Karpas-422 (cell line): ENCODE results near the gene ARL4A. TPM values are rescaled to one million over a fixed set of nuclear protein-coding genes. Genes with fewer than 3 reads are reported as not detected.
A peak's percentile ranks its signal among the peaks of the same experiment; 100 is the strongest.

ENCODE experiments used
- DNase-seq: peaks from one replicate; pipeline ENCODE4 v3.0.0-alpha.2; 2015
- H2AFZ ChIP-seq: fragments of 200-600 bp; sonication (generic); 2 replicates; pipeline ENCODE4 v1.6.1; 2014; ENCODE audit warnings: antibody characterized with exemption, low read length, mixed read lengths
- H3K27ac ChIP-seq: fragments of 200-600 bp; sonication (generic); 2 replicates; pipeline ENCODE4 v1.5.1; 2014; ENCODE audit warnings: mild to moderate bottlenecking, low read length, moderate library complexity
- H3K27me3 ChIP-seq: fragments of 200-600 bp; sonication (generic); 2 replicates; pipeline ENCODE4 v1.6.1; 2014; ENCODE audit warnings: low read length, mixed read lengths
- H3K36me3 ChIP-seq: fragments of 200-600 bp; sonication (generic); 2 replicates; pipeline ENCODE4 v1.6.1; 2014; ENCODE audit warnings: low read length, mixed read lengths; ENCODE audit not compliant: insufficient read depth
- H3K4me1 ChIP-seq: fragments of 200-600 bp; sonication (generic); 2 replicates; pipeline ENCODE4 v1.6.1; 2014; ENCODE audit warnings: mild to moderate bottlenecking, low read length, mixed read lengths
- H3K4me2 ChIP-seq: fragments of 200-600 bp; sonication (generic); 2 replicates; pipeline ENCODE4 v1.6.1; 2014; ENCODE audit warnings: low read length, low read depth, mild to moderate bottlenecking; ENCODE audit not compliant: poor library complexity, severe bottlenecking
- H3K4me3 ChIP-seq: fragments of 200-600 bp; sonication (generic); 2 replicates; pipeline ENCODE4 v1.5.1; 2014; ENCODE audit warnings: mild to moderate bottlenecking, antibody characterized with exemption, low read length, mixed read lengths
- H3K79me2 ChIP-seq: fragments of 200-600 bp; sonication (generic); 2 replicates; pipeline ENCODE4 v1.6.1; 2014; ENCODE audit warnings: mild to moderate bottlenecking, low read length, mixed read lengths
- H3K9ac ChIP-seq: fragments of 200-600 bp; sonication (generic); 2 replicates; pipeline ENCODE4 v1.6.0; 2014; ENCODE audit warnings: low read length
- H3K9me2 ChIP-seq: fragments of 200-600 bp; sonication (generic), shearing (Covaris generic); replicated peaks from 2 replicates; pipeline ENCODE4 v1.6.0; 2014; ENCODE audit warnings: mild to moderate bottlenecking, low read length, moderate library complexity; ENCODE audit not compliant: insufficient read depth
- H3K9me3 ChIP-seq: fragments of 300-700, 200-600 bp; sonication (generic); 2 replicates; pipeline ENCODE4 v1.6.1; 2014; ENCODE audit warnings: low read length, mixed read lengths
- H4K20me1 ChIP-seq: fragments of 200-600 bp; sonication (generic); 2 replicates; pipeline ENCODE4 v1.6.1; 2014; ENCODE audit warnings: mild to moderate bottlenecking, antibody characterized with exemption, low read length, low read depth; ENCODE audit not compliant: insufficient read depth
- total RNA-seq: library from RNA; depleted of rRNA; stranded (reverse); fragments of >200 nt; shearing (Covaris generic); gene quantifications from 2 replicates; pipeline ENCODE4 v1.2.3, GENCODE V29; 2014; ENCODE audit warnings: low replicate concordance; rRNA removed

ARL4A gene, protein sequence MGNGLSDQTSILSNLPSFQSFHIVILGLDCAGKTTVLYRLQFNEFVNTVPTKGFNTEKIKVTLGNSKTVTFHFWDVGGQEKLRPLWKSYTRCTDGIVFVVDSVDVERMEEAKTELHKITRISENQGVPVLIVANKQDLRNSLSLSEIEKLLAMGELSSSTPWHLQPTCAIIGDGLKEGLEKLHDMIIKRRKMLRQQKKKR
- not detected in 2 replicates for total RNA-seq

DNA sequence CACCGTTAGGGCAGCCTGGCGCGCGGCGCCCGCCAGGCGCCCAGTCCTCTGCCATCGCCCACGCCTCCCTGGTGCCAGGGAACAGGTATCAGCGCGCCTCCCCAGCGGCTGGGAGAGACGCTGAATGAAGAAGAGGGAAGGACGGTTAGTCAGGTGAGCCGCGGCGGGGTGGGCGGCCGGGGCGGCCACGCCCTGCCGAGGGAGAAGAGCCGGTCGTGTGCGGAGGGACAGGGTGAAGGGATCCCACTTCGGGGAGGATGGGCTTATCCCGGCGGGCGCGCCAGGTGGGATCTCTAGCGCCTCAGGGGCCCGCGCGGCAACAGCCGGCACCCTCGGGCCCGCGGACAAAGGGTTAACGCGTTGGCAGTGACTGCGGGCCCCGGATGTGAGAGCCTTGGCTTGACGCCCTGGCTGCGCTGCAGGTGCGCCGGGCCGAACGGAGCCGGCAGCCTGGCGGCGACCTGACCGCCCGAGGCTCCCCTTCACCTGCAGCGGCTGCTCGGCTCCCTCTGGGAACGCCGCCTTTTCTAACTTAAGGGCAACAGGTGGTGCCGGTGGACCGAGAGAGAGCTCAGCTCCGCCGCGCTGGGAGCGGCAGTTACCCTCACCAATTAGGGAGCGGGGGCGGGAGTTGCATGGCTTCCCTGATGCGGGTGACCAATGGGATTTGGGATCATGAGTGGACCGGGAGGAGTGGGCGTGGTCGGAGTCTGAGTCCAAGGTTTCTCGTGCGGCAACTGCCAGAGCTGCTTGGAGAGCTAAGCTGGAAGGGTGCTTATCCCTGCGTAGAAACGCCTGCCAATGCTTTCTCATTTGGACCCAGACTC lies at the start of gene ARL4A:
TSS of gene ARL4A (plus strand) at position 743 of the 827 bp plus-strand sequence. CDS start 622 bp downstream, outside the sequence.
- H3K4me2 ChIP-seq: no peak within 1 kb of the TSS
- no peak within 1 kb of the TSS for H2AFZ ChIP-seq
- no peak within 1 kb of the TSS for H3K27ac ChIP-seq
- no peak within 1 kb of the TSS for H3K4me3 ChIP-seq
- no peaks in the 10 kb centered on the region for H3K9me2 ChIP-seq
- no peaks in the 10 kb centered on the region for H4K20me1 ChIP-seq
- no peak for DNase-seq
- no peaks in the 10 kb centered on the region for H3K36me3 ChIP-seq
- H3K9me3 ChIP-seq: no peaks in the 10 kb centered on the region
- H3K9ac ChIP-seq: no peak within 1 kb of the TSS
- H3K79me2 ChIP-seq: no peaks in the 10 kb centered on the region
- no peaks in the 10 kb centered on the region for H3K27me3 ChIP-seq
- H3K4me1 ChIP-seq: no peaks in the 10 kb centered on the region

DNA sequence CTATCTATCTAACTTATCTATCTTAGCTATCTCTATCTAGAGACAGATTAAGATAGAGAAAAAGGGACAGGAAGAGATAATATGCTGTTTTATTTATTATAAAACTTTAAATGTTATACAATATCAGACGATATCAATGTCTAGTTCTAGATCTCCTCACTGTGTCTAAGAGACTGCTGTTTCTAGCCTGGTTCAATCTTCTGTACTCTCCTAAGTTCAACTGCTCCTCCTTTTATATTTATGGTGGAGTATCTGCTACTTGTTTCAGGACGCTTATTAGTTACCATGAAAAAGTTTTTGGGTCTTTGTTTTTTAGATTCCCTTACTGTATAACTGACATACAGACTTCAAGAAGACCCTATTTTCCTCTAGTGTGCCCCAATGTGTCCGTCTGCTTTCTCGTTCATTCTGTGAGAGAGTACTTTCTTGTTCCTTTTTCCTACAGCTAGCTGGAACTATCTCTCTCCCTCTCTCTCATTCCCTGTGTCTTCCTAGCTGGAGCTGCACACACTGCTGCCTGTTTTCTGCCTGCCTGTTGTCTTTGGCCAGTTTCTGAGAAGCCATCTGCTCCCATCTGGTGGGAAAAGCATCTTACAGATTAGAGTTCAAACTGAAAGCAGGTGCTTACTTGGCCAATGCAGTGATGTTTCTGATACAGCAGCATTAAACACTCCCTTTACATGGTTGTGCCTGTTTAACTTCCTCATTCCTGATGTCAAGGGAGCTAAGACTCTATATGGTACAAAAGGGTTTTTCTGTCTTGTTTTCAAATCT lies 49.4 kb upstream of the ARL4A start:
- no peak for DNase-seq
- peak overlapping the region; percentile 30; the same call in 1 of the 2 replicates for H2AFZ ChIP-seq

DNA sequence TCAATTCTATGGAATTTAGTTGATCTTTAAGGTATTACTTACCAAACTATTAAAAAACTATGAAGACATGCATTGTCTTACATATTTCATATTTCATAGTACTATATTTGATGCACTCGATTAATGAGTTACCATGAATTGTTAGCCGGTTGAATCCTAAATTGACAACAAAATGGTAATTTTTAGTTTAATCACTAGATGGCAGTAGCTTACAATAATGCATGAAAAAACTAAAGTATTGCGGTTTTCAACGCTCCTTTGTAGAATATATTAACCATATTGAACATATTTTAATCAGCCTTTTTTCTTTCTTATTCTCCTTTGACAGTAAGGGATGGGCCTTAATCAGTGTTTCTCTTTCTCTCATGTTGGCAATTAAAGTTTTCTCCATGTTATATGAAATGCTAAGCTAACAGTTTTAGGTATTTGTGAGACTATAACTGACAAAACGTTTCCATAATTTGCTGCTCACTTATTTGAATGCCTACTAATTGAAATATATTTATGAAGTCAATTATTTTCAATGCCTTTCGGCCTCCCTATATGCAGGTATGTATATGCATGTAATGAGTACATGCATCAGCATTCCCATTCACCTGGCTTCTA lies 48.5 kb upstream of the ARL4A start:
- no peaks in the 10 kb centered on the region for H3K27me3 ChIP-seq
- DNase-seq: peak; percentile 80
- no peaks in the 10 kb centered on the region for H3K36me3 ChIP-seq
- H3K4me2 ChIP-seq: no peak overlapping the region
- H3K4me3 ChIP-seq: no peak overlapping the region
- no peaks in the 10 kb centered on the region for H4K20me1 ChIP-seq
- no peaks in the 10 kb centered on the region for H3K9me2 ChIP-seq
- no peaks in the 10 kb centered on the region for H3K9me3 ChIP-seq
- H3K79me2 ChIP-seq: no peaks in the 10 kb centered on the region
- H2AFZ ChIP-seq: no peak overlapping the region
- no peak overlapping the region for H3K27ac ChIP-seq
- H3K9ac ChIP-seq: no peak overlapping the region
- no peaks in the 10 kb centered on the region for H3K4me1 ChIP-seq

More for the DNA sequence above, 49.4 kb upstream of the ARL4A start:
- Histone ChIP-seq H3K9me3 (no peaks in the 10 kb centered on the region), H3K4me3 (no peak overlapping the region), H3K27me3 (no peaks in the 10 kb centered on the region), H4K20me1 (no peaks in the 10 kb centered on the region), H3K27ac (no peak overlapping the region), H3K9me2 (no peaks in the 10 kb centered on the region), H3K9ac (no peak overlapping the region), H3K4me2 (no peak overlapping the region), H3K36me3 (no peaks in the 10 kb centered on the region), H3K79me2 (no peaks in the 10 kb centered on the region), H3K4me1 (no peaks in the 10 kb centered on the region)

DNA sequence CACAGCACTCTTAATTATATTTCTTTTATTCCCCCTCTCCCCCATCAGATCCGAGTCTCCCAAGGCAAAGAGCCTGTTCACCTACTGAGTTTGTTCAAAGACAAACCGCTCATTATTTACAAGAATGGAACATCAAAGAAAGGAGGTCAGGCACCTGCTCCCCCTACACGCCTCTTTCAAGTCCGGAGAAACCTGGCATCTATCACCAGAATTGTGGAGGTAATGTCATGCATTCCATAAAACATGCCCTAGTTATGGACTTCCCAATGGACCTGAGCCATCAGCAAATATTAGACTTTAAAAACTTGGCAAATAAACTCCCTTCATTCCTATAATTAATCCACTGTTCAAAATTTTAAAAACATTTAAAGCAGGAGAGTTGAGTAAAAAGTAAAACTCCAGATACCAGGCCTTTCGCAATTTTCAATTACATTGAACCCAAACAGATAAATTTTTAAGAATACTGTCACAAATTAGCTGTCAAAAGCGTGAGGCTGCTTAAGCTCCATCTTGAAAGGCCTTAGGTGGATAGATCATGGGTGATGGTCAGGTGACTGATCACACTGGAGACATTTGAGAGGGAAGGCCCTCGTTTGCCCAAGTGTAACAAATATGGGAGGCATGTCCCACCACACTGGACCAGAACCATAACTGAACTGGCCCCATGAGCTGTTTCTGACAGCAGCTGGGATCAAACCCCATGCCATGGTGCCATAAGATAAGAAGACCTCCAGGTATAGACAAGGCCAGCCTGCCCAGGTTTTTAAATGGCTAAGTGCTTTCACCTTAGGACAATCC lies 46.9 kb upstream of the ARL4A start:
- no peak for DNase-seq
- Histone ChIP-seq H3K27ac (no peak overlapping the region), H3K4me1 (no peaks in the 10 kb centered on the region), H3K27me3 (no peaks in the 10 kb centered on the region), H3K79me2 (no peaks in the 10 kb centered on the region), H3K36me3 (no peaks in the 10 kb centered on the region), H4K20me1 (no peaks in the 10 kb centered on the region), H3K4me3 (no peak overlapping the region), H3K9me3 (no peaks in the 10 kb centered on the region), H3K9ac (no peak overlapping the region), H2AFZ (no peak overlapping the region), H3K4me2 (no peak overlapping the region), H3K9me2 (no peaks in the 10 kb centered on the region)

DNA sequence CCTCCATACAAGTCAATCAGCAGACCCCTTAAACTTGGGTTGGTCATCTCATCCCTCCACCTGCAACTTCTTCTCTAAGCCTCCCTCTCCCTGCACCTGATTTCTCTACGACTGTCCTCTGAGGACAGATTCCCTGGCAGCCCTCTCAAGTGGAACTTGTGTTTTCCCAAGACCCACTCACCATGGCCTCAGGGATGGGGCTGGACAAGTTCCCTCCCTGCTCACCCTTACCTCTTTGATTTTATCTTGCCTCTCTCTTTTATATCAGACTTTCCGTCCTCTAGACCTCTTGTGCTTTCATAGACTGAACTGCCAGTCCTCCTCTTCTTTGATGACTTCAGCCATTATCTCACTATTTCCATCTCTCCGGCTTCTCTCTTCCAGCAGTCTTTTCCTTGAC lies 46.2 kb upstream of the ARL4A start:
- Histone ChIP-seq H3K9ac (no peak overlapping the region), H3K9me2 (no peaks in the 10 kb centered on the region)

DNA sequence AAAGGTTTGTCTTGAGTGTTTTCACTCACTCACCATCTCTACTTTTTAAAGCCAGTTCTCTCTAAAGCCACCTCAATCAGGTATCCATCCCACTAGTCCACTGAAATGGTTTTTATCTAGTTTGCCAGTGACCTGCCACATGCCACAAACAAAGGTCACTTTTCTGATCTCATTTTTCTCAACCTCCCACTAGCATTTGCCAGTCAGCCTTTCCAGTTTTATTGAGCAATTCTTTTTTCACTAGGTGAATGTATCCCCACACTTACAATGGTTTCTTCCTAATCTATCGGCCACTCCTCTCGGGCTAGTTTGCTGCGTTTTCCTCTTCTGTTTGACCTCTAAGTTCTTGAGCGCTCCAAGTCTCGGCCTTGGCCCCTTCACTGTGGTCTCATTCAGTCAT lies 44.9 kb upstream of the ARL4A start:
- no peak overlapping the region for H3K9ac ChIP-seq
- H3K36me3 ChIP-seq: no peaks in the 10 kb centered on the region
- H2AFZ ChIP-seq: no peak overlapping the region
- no peak for DNase-seq
- H4K20me1 ChIP-seq: no peaks in the 10 kb centered on the region
- H3K9me3 ChIP-seq: no peaks in the 10 kb centered on the region
- no peaks in the 10 kb centered on the region for H3K79me2 ChIP-seq
- H3K27ac ChIP-seq: no peak overlapping the region
- H3K9me2 ChIP-seq: no peaks in the 10 kb centered on the region
- H3K4me3 ChIP-seq: no peak overlapping the region
- no peak overlapping the region for H3K4me2 ChIP-seq
- no peaks in the 10 kb centered on the region for H3K27me3 ChIP-seq
- H3K4me1 ChIP-seq: no peaks in the 10 kb centered on the region

More for the DNA sequence above, 46.2 kb upstream of the ARL4A start:
- Histone ChIP-seq H3K79me2 (no peaks in the 10 kb centered on the region), H3K27ac (no peak overlapping the region), H3K27me3 (no peaks in the 10 kb centered on the region), H3K36me3 (no peaks in the 10 kb centered on the region), H3K4me1 (no peaks in the 10 kb centered on the region), H3K4me3 (no peak overlapping the region), H4K20me1 (no peaks in the 10 kb centered on the region), H3K9me3 (no peaks in the 10 kb centered on the region), H2AFZ (no peak overlapping the region), H3K4me2 (no peak overlapping the region)
- DNase-seq: no peak

- Histone ChIP-seq H3K36me3 (no peaks in the 10 kb centered on the region), H3K79me2 (no peaks in the 10 kb centered on the region), H3K27ac (no peak overlapping the region), H2AFZ (no peak overlapping the region), H4K20me1 (no peaks in the 10 kb centered on the region), H3K4me2 (no peak overlapping the region), H3K27me3 (no peaks in the 10 kb centered on the region), H3K4me1 (no peaks in the 10 kb centered on the region), H3K9ac (no peak overlapping the region), H3K9me3 (no peaks in the 10 kb centered on the region), H3K4me3 (no peak overlapping the region), H3K9me2 (no peaks in the 10 kb centered on the region)
- DNase-seq: no peak
Measured at GRCh38 chr7:12643001-12643643, 44.3 kb upstream of the ARL4A start.
